HepG2 (cell line): Measurements from ENCODE around the gene PHF13. TPM values are rescaled to one million over a fixed set of nuclear protein-coding genes. Genes with fewer than 3 reads are reported as not detected.

Experiments used
- CC2D1A ChIP-seq: sonication (generic); formaldehyde crosslinking; IDR thresholded peaks from 2 replicates; pipeline ENCODE4 v1.8.1; 2023; ENCODE audit warnings: mild to moderate bottlenecking, missing genetic modification reagents
- ELF3 ChIP-seq: IDR thresholded peaks from 2 replicates; pipeline ENCODE4 v1.6.1; 2016; ENCODE audit warnings: missing genetic modification reagents, missing compliant biosample characterization
- GATAD1 ChIP-seq: IDR thresholded peaks from 2 replicates; pipeline ENCODE4 v1.6.1; 2016; ENCODE audit warnings: missing genetic modification reagents, missing compliant biosample characterization
- HNRNPH1 ChIP-seq: fragments of 200-400 bp; formaldehyde crosslinking; optimal IDR thresholded peaks from 2 replicates; pipeline ENCODE3; 2017; ENCODE audit warnings: mild to moderate bottlenecking, low read depth, low read length
- HNRNPLL ChIP-seq: fragments of 200-400 bp; formaldehyde crosslinking; IDR thresholded peaks from 2 replicates; pipeline ENCODE4 v1.6.1; 2017; ENCODE audit warnings: mild to moderate bottlenecking, low read depth, low read length; ENCODE audit not compliant: poor library complexity, severe bottlenecking
- JUND ChIP-seq: sonication (generic); formaldehyde crosslinking; IDR thresholded peaks from 2 replicates; pipeline ENCODE4 v1.8.0; 2022; ENCODE audit warnings: mild to moderate bottlenecking, missing genetic modification reagents
- MAFK ChIP-seq, 2 experiments: IDR thresholded peaks in 1 of 2; conservative IDR thresholded peaks in 1 of 2; 2 replicates each; pipeline ENCODE4 v1.6.1; 2011; ENCODE audit warnings: improper control_type of control experiment in 2 of 2, low read length in 2 of 2
- MXD4 ChIP-seq: IDR thresholded peaks from 2 replicates; pipeline ENCODE4 v1.6.1; 2016; ENCODE audit warnings: mild to moderate bottlenecking, missing biosample characterization, missing genetic modification reagents
- MZF1 ChIP-seq: sonication (generic); formaldehyde crosslinking; IDR thresholded peaks from 2 replicates; pipeline ENCODE4 v1.8.1; 2023; ENCODE audit warnings: mild to moderate bottlenecking, missing genetic modification reagents, borderline replicate concordance
- PRMT3 ChIP-seq: sonication (generic); formaldehyde crosslinking; IDR thresholded peaks from 2 replicates; pipeline ENCODE4 v1.8.1; 2022; ENCODE audit warnings: low read depth, mild to moderate bottlenecking, moderate library complexity, missing genetic modification reagents, borderline replicate concordance
- SALL1 ChIP-seq: sonication (generic); formaldehyde crosslinking; IDR thresholded peaks from 2 replicates; pipeline ENCODE4 v1.8.0; 2022; ENCODE audit warnings: mild to moderate bottlenecking, missing genetic modification reagents
- SAP130 ChIP-seq: IDR thresholded peaks from 2 replicates; pipeline ENCODE4 v1.6.1; 2016; ENCODE audit warnings: low read depth
- SMARCC2 ChIP-seq: fragments of 450-650 bp; IDR thresholded peaks from 2 replicates; pipeline ENCODE4 v1.6.1; 2017; ENCODE audit warnings: antibody characterized with exemption, mild to moderate bottlenecking
- SP1 ChIP-seq, 2 experiments: fragments of 450-650 bp in 1 of 2; sonication (generic) in 1 of 2; formaldehyde crosslinking in 1 of 2; IDR thresholded peaks; 2 replicates each; pipeline versions ENCODE4 v1.4.0 to v1.6.1; 2016 to 2020; ENCODE audit warnings: missing genetic modification reagents in 1 of 2
- TOE1 ChIP-seq: sonication (generic); formaldehyde crosslinking; IDR thresholded peaks from 2 replicates; pipeline ENCODE4 v1.4.0; 2020; ENCODE audit warnings: mild to moderate bottlenecking, missing genetic modification reagents
- ZC3H4 ChIP-seq: sonication (generic); formaldehyde crosslinking; IDR thresholded peaks from 2 replicates; pipeline ENCODE4 v1.4.0; 2020; ENCODE audit warnings: missing genetic modification reagents, borderline replicate concordance
- ZFP36L1 ChIP-seq: sonication (generic); formaldehyde crosslinking; IDR thresholded peaks from 2 replicates; pipeline ENCODE4 v1.8.0; 2022; ENCODE audit warnings: mild to moderate bottlenecking, missing genetic modification reagents, moderate library complexity
- ZFX ChIP-seq: sonication (generic); formaldehyde crosslinking; IDR thresholded peaks from 2 replicates; pipeline ENCODE4 v1.4.0; 2020; ENCODE audit warnings: mild to moderate bottlenecking, low read depth, missing genetic modification reagents, moderate library complexity
- ZNF143 ChIP-seq: sonication (generic); formaldehyde crosslinking; IDR thresholded peaks from 2 replicates; pipeline ENCODE4 v1.4.0; 2020; ENCODE audit warnings: missing genetic modification reagents
- ZNF224 ChIP-seq: sonication (generic); formaldehyde crosslinking; IDR thresholded peaks from 2 replicates; pipeline ENCODE4 v1.5.0; 2020; ENCODE audit warnings: mild to moderate bottlenecking, missing genetic modification reagents
- ZNF33A ChIP-seq: sonication (generic); formaldehyde crosslinking; IDR thresholded peaks from 2 replicates; pipeline ENCODE4 v1.5.1; 2020; ENCODE audit warnings: missing genetic modification reagents, mild to moderate bottlenecking, moderate library complexity, borderline replicate concordance
- ZNF629 ChIP-seq: sonication (generic); formaldehyde crosslinking; conservative IDR thresholded peaks from 2 replicates; pipeline ENCODE4 v1.5.0; 2020; ENCODE audit warnings: missing genetic modification reagents
- ZNF670 ChIP-seq: sonication (generic); formaldehyde crosslinking; IDR thresholded peaks from 2 replicates; pipeline ENCODE4 v1.8.0; 2022; ENCODE audit warnings: mild to moderate bottlenecking, missing genetic modification reagents, borderline replicate concordance
- ZNF75D ChIP-seq: sonication (generic); formaldehyde crosslinking; IDR thresholded peaks from 2 replicates; pipeline ENCODE4 v1.8.1; 2023; ENCODE audit warnings: missing genetic modification reagents, mild to moderate bottlenecking, borderline replicate concordance
- ZNF761 ChIP-seq: sonication (generic); formaldehyde crosslinking; conservative IDR thresholded peaks from 2 replicates; pipeline ENCODE4 v1.4.0; 2020; ENCODE audit warnings: mild to moderate bottlenecking, missing genetic modification reagents
- ZZZ3 ChIP-seq: sonication (generic); formaldehyde crosslinking; IDR thresholded peaks from 2 replicates; pipeline ENCODE4 v1.4.0; 2020; ENCODE audit warnings: missing genetic modification reagents, mild to moderate bottlenecking, borderline replicate concordance
- polyA plus RNA-seq, 8 experiments: library from polyadenylated mRNA; depleted of rRNA in 3 of 8; stranded (reverse) in 7 of 8; unstranded in 1 of 8; fragments of >200 nt; fragmentation: Illumina TruSeq in 4 of 8; extraction: Trizol in 4 of 8; gene quantifications; 2 replicates each; pipeline versions ENCODE4 v1.2.1 to v1.2.3, GENCODE V29; 2011 to 2016; ENCODE audit warnings: low read depth in 4 of 8, missing spikeins in 1 of 8, mixed read lengths in 1 of 8; ENCODE audit not compliant: insufficient read depth in 1 of 8
- total RNA-seq, 5 experiments: library from RNA; depleted of rRNA; stranded (reverse); fragments of >200 nt; fragmentation: Illumina TruSeq; extraction: Trizol; gene quantifications; 2 replicates each; pipeline ENCODE4 v1.2.3, GENCODE V29; 2016; ENCODE audit warnings: low read depth in 1 of 5
- TF ChIP-seq, protein P1 (sequence below): sonication (generic); formaldehyde crosslinking; conservative IDR thresholded peaks from 2 replicates; pipeline ENCODE4 v1.4.0; 2020; ENCODE audit warnings: missing genetic modification reagents
- TF ChIP-seq, protein P2 (sequence below): sonication (generic); formaldehyde crosslinking; IDR thresholded peaks from 2 replicates; pipeline ENCODE4 v1.9.0; 2022; ENCODE audit warnings: missing genetic modification reagents, mild to moderate bottlenecking, borderline replicate concordance

Gene PHF13
- total and polyA plus RNA-seq, 2 of the 13 experiments (the other 11 are each of a cell fraction or from before 2014, with no cell fraction given), result 4.7 to 7.4 TPM

- TF ChIP-seq PRMT3 (CRISPR knock-in tag) (no peak), ZNF75D (CRISPR knock-in tag) (no peak), ZNF224 (CRISPR knock-in tag) (no peak), ZNF629 (no peak), HNRNPH1 (no peak), TOE1 (no peak), JUND (CRISPR knock-in tag) (no peak), ZNF761 (no peak), ZC3H4 (no peak), SP1 (IDR thresholded peaks at IDR 0.05) (no peak), SP1 (CRISPR knock-in tag; IDR thresholded peaks at IDR 0.05) (no peak), MZF1 (CRISPR knock-in tag) (no peak), ZFX (CRISPR knock-in tag) (peak; percentile 51; the same call in 1 of the 2 replicates), ZFP36L1 (CRISPR knock-in tag) (no peak), CC2D1A (CRISPR knock-in tag) (no peak), MXD4 (CRISPR knock-in tag) (no peak), ZZZ3 (0 out of 2 replicates have a peak, but pooled peaks have one; percentile 25), SAP130 (0 out of 2 replicates have a peak, but pooled peaks have one; percentile 20), ZNF33A (no peak), ZNF143 (CRISPR knock-in tag) (no peak), ZNF670 (CRISPR knock-in tag) (no peak), MAFK (conservative IDR thresholded peaks at IDR 0.05 in 1 of 2, IDR thresholded peaks at IDR 0.05 in 1 of 2; ENCODE audit: low read length in 2 of 2) (no peak), GATAD1 (0 out of 2 replicates have a peak, but pooled peaks have one; percentile 27), SMARCC2 (no peak), SALL1 (CRISPR knock-in tag) (peak; percentile 30; the same call in 1 of the 2 replicates), HNRNPLL (peak; percentile 23), ELF3 (CRISPR knock-in tag) (no peak)
- TF ChIP-seq, protein P1, sequence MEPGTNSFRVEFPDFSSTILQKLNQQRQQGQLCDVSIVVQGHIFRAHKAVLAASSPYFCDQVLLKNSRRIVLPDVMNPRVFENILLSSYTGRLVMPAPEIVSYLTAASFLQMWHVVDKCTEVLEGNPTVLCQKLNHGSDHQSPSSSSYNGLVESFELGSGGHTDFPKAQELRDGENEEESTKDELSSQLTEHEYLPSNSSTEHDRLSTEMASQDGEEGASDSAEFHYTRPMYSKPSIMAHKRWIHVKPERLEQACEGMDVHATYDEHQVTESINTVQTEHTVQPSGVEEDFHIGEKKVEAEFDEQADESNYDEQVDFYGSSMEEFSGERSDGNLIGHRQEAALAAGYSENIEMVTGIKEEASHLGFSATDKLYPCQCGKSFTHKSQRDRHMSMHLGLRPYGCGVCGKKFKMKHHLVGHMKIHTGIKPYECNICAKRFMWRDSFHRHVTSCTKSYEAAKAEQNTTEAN (CRISPR knock-in tag), result no peak
- TF ChIP-seq, protein P2, sequence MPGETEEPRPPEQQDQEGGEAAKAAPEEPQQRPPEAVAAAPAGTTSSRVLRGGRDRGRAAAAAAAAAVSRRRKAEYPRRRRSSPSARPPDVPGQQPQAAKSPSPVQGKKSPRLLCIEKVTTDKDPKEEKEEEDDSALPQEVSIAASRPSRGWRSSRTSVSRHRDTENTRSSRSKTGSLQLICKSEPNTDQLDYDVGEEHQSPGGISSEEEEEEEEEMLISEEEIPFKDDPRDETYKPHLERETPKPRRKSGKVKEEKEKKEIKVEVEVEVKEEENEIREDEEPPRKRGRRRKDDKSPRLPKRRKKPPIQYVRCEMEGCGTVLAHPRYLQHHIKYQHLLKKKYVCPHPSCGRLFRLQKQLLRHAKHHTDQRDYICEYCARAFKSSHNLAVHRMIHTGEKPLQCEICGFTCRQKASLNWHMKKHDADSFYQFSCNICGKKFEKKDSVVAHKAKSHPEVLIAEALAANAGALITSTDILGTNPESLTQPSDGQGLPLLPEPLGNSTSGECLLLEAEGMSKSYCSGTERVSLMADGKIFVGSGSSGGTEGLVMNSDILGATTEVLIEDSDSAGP, result peak; percentile 56; the same call in 1 of the 2 replicates
Measured at GRCh38 chr1:6634371-6635052, 21.0 kb downstream of the PHF13 start (continued).
